Tibial artery (tissue), 4 donors: ENCODE measurements around the gene ZFPM1.

Source experiments
- DNase-seq, 2 donors: peaks; one replicate each; pipeline ENCODE4 v3.0.0-alpha.2; 2019
- H3K27ac ChIP-seq, 2 donors: fragments of 200-600 bp; sonication (generic) in 1 of 2; 1 replicate in 1 of 2; 2 replicates in 1 of 2; pipeline ENCODE4 v1.5.1; 2018 to 2019; ENCODE audit warnings: mild to moderate bottlenecking in 1 of 2
- H3K27me3 ChIP-seq, 2 donors: fragments of 200-600 bp; sonication (generic) in 1 of 2; one replicate each; pipeline versions ENCODE4 v1.5.1 to v1.6.0; 2016 to 2019
- H3K36me3 ChIP-seq, 3 donors: fragments of 200-600 bp; sonication (generic) in 2 of 3; one replicate each; pipeline ENCODE4 v1.5.1; 2016 to 2019; ENCODE audit warnings: mild to moderate bottlenecking in 2 of 3
- H3K4me1 ChIP-seq, 4 donors: fragments of 200-600 bp; sonication (generic) in 2 of 4; 1 replicate in 3 of 4; 2 replicates in 1 of 4; pipeline ENCODE4 v1.5.1; 2016 to 2019
- H3K4me3 ChIP-seq, 2 donors: fragments of 200-600 bp; sonication (generic) in 1 of 2; 1 replicate in 1 of 2; 2 replicates in 1 of 2; pipeline ENCODE4 v1.5.1; 2018 to 2019; ENCODE audit warnings: mild to moderate bottlenecking in 2 of 2
- H3K9me3 ChIP-seq, 3 donors: fragments of 200-600 bp; sonication (generic) in 1 of 3; one replicate each; pipeline ENCODE4 v1.5.1; 2016 to 2019
- intact Hi-C: fragments of 100-400 bp; cut with DNase I; formaldehyde crosslinking; loops from one replicate; pipeline ENCODE4 v1.15.0; 2023; ENCODE audit warnings: low total_unique reads
- TF ChIP-seq, protein P1 (sequence below), 2 experiments: fragments of 200-600 bp in 1 of 2; fragments of 450-650 bp in 1 of 2; IDR thresholded peaks; one replicate each; pipeline ENCODE4 v1.5.1; 2017 to 2019; ENCODE audit warnings: antibody characterized with exemption in 2 of 2, mild to moderate bottlenecking in 1 of 2, moderate library complexity in 1 of 2

ZFPM1 gene

DNA sequence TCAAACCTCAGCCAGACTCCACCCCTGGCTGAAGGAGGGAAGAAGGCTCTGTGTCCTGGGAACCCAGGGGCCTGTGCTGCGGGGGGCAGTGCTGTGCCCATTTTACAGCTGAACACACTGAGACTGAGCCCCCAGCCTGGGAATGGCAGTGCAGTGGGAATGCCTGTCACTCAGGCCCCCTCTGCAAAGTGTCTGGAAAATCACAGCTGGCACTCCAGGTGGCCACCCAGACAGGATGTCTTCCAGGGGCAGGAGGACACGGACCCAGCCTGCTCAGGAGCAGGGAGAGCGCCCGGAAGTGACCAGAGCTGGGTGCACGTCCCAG lies 37.7 kb upstream of the ZFPM1 start:
- TF ChIP-seq, protein P1, sequence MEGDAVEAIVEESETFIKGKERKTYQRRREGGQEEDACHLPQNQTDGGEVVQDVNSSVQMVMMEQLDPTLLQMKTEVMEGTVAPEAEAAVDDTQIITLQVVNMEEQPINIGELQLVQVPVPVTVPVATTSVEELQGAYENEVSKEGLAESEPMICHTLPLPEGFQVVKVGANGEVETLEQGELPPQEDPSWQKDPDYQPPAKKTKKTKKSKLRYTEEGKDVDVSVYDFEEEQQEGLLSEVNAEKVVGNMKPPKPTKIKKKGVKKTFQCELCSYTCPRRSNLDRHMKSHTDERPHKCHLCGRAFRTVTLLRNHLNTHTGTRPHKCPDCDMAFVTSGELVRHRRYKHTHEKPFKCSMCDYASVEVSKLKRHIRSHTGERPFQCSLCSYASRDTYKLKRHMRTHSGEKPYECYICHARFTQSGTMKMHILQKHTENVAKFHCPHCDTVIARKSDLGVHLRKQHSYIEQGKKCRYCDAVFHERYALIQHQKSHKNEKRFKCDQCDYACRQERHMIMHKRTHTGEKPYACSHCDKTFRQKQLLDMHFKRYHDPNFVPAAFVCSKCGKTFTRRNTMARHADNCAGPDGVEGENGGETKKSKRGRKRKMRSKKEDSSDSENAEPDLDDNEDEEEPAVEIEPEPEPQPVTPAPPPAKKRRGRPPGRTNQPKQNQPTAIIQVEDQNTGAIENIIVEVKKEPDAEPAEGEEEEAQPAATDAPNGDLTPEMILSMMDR (IDR thresholded peaks at IDR 0.05), result no peak
- H3K36me3 ChIP-seq, result no peaks in the 10 kb centered on the region
- no peaks in the 10 kb centered on the region for H3K27me3 ChIP-seq
- no peak for DNase-seq
- no peaks in the 10 kb centered on the region for H3K4me1 ChIP-seq
- intact Hi-C loops, result no loop called here
- no peak overlapping the region for H3K4me3 ChIP-seq
- no peak overlapping the region for H3K27ac ChIP-seq
- no peaks in the 10 kb centered on the region for H3K9me3 ChIP-seq

GRCh38 chr16:88415713-88416323 lies 37.3 kb upstream of the ZFPM1 start:
- TF ChIP-seq, protein P1 (IDR thresholded peaks at IDR 0.05), result no peak
- Histone ChIP-seq H3K9me3 (no peaks in the 10 kb centered on the region), H3K36me3 (no peaks in the 10 kb centered on the region), H3K27me3 (no peaks in the 10 kb centered on the region), H3K4me3 (no peak overlapping the region), H3K27ac (no peak overlapping the region), H3K4me1 (no peaks in the 10 kb centered on the region)
- intact Hi-C loops, result no loop called here
- no peak for DNase-seq

DNA sequence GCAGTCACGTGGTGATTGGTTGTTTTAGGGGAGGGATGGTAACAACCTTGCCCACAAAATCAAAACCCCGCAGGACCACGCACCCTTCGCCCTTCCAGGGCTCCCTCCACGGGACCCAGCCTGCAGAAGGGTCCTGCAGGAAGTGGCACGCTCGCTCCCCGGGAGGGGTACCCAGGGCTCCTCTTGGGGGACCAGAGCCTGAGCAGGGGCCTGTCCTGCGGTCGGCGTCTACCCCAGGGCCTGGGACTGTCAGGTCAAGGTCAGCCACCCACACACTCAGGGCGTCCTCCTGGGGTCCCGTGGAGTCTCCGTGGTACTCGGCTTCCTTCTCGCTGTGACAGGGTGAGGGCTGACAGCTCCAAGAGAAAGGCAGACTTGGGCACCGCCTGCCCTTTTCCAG lies 36.4 kb upstream of the ZFPM1 start:
- Histone ChIP-seq H3K9me3 (no peaks in the 10 kb centered on the region), H3K4me3 (no peak overlapping the region), H3K4me1 (no peaks in the 10 kb centered on the region), H3K27ac (no peak overlapping the region), H3K36me3 (no peaks in the 10 kb centered on the region), H3K27me3 (no peaks in the 10 kb centered on the region)
- intact Hi-C loops, result no loop called here
- TF ChIP-seq, protein P1 (IDR thresholded peaks at IDR 0.05), result no peak
- DNase-seq, result no peak

- Histone ChIP-seq H3K4me1 (no peaks in the 10 kb centered on the region), H3K4me3 (no peak overlapping the region), H3K27ac (no peak overlapping the region), H3K36me3 (no peaks in the 10 kb centered on the region), H3K9me3 (no peaks in the 10 kb centered on the region), H3K27me3 (no peaks in the 10 kb centered on the region)
- TF ChIP-seq, protein P1 (IDR thresholded peaks at IDR 0.05), result no peak
- DNase-seq, result no peak
- intact Hi-C loops, result no loop called here
These were observed 35.2 kb upstream of the ZFPM1 start for GRCh38 chr16:88417684-88418476.

DNA sequence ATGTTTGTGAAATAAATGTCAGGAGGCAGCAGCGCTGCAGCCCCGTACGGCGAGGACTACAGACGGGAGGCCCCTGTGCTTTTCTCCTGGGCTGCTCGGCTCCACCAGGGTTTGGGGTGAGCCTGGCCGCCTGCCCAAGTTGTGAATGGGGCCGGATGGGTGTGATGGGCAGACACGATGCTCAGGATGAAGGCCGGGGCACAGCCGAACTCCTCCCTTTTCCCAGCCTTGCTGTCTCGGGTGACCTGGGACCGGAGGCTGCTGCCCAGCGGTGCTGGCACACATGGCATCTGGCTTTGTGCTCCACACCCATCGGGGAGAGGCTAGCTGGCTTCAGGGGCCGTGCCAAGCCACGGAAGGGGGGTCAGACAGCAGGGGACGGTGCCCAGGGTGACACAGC lies 34.2 kb upstream of the ZFPM1 start:
- H3K27ac ChIP-seq, result no peak overlapping the region
- no peaks in the 10 kb centered on the region for H3K27me3 ChIP-seq
- H3K4me3 ChIP-seq, result no peak overlapping the region
- H3K36me3 ChIP-seq, result no peaks in the 10 kb centered on the region
- TF ChIP-seq, protein P1 (IDR thresholded peaks at IDR 0.05), result no peak
- DNase-seq, result no peak
- no peaks in the 10 kb centered on the region for H3K4me1 ChIP-seq
- intact Hi-C loops, result no loop called here
- H3K9me3 ChIP-seq, result no peaks in the 10 kb centered on the region
